ENCODE measurements around the gene INAVA. TPM values are rescaled to one million over a fixed set of nuclear protein-coding genes. Genes with fewer than 3 reads are reported as not detected.
A peak's percentile ranks its signal among the peaks of the same experiment; 100 is the strongest.

The INAVA gene
- total RNA-seq, 2 donors from 2014 or later = 59.5 to 61.5 TPM

GRCh38 chr1:200869376-200869752, 25.3 kb upstream of the INAVA start:
- H3K36me3 Mint-ChIP-seq (ENCODE audit: low read depth) = no peaks in the 10 kb centered on the region
- H3K9me3 Mint-ChIP-seq = no peaks in the 10 kb centered on the region
- no peaks in the 10 kb centered on the region for H3K4me1 ChIP-seq (ENCODE audit: control insufficient read depth, insufficient read depth, low read length)
- DNase-seq = peak; percentile 44
- H3K27ac Mint-ChIP-seq = no peak overlapping the region
- no peak overlapping the region for H3K4me3 ChIP-seq (ENCODE audit: low read length)
- H3K27me3 Mint-ChIP-seq (ENCODE audit: insufficient read depth) = peaks cover 17% of the 10 kb centered on the region
- 93 to 94% methylated on average over 4 to 5 of the region's 5 CpGs for WGBS, 2 experiments (ENCODE audit: insufficient coverage in 1 of 2, insufficient read length in 1 of 2)
- H3K9ac ChIP-seq (ENCODE audit: extremely low read depth, low read length, poor library complexity, severe bottlenecking) = no peak overlapping the region
- TF ChIP-seq CTCF (conservative IDR thresholded peaks at IDR 0.05) = no peak
- peaks cover 7% of the 10 kb centered on the region for H3K4me1 Mint-ChIP-seq
- peaks cover 7% of the 10 kb centered on the region for H3K36me3 ChIP-seq (ENCODE audit: control insufficient read depth, insufficient read depth, low read length)
- no peaks in the 10 kb centered on the region for H3K9me3 ChIP-seq (ENCODE audit: control insufficient read depth, low read length)
- no peak overlapping the region for H3K27ac ChIP-seq (ENCODE audit: low read depth, low read length)
- H3K4me3 Mint-ChIP-seq = no peak overlapping the region
- H3K27me3 ChIP-seq (ENCODE audit: control insufficient read depth, insufficient read depth, low read length, poor library complexity, severe bottlenecking) = no peaks in the 10 kb centered on the region

GRCh38 chr1:200869753-200870391, 24.8 kb upstream of the INAVA start:
- Mint-ChIP-seq H3K36me3 (ENCODE audit: low read depth) (no peaks in the 10 kb centered on the region), H3K9me3 (no peaks in the 10 kb centered on the region), H3K4me3 (no peak overlapping the region), H3K27ac (no peak overlapping the region), H3K4me1 (peaks cover 10% of the 10 kb centered on the region), H3K27me3 (ENCODE audit: insufficient read depth) (peaks cover 19% of the 10 kb centered on the region)
- Histone ChIP-seq H3K9ac (ENCODE audit: extremely low read depth, low read length, poor library complexity, severe bottlenecking) (no peak overlapping the region), H3K4me1 (ENCODE audit: control insufficient read depth, insufficient read depth, low read length) (no peaks in the 10 kb centered on the region), H3K4me3 (ENCODE audit: low read length) (no peak overlapping the region), H3K9me3 (ENCODE audit: control insufficient read depth, low read length) (no peaks in the 10 kb centered on the region), H3K36me3 (ENCODE audit: control insufficient read depth, insufficient read depth, low read length) (peaks cover 4% of the 10 kb centered on the region), H3K27ac (ENCODE audit: low read depth, low read length) (no peak overlapping the region), H3K27me3 (ENCODE audit: control insufficient read depth, insufficient read depth, low read length, poor library complexity, severe bottlenecking) (no peaks in the 10 kb centered on the region)
- no peak for DNase-seq
- 94 to 100% methylated on average over 3 to 9 of the region's 9 CpGs for WGBS, 2 experiments (ENCODE audit: insufficient coverage in 1 of 2, insufficient read length in 1 of 2)
- no peak for TF ChIP-seq CTCF (conservative IDR thresholded peaks at IDR 0.05)

GRCh38 chr1:200872446-200873115, 22.1 kb upstream of the INAVA start, which contains the start of gene GPR25:
Gene GPR25, plus strand, starts transcription at chr1:200872981. Its CDS starts 57 bp downstream, at chr1:200873038.
- TF ChIP-seq CTCF (conservative IDR thresholded peaks at IDR 0.05) = no peak
- H3K4me3 ChIP-seq (ENCODE audit: low read length) = no peak within 1 kb of the TSS
- no peak for DNase-seq
- H3K27ac ChIP-seq (ENCODE audit: low read depth, low read length) = no peak within 1 kb of the TSS
- peaks cover 14% of the 10 kb centered on the region for H3K4me1 Mint-ChIP-seq
- no peaks in the 10 kb centered on the region for H3K9me3 Mint-ChIP-seq
- H3K9ac ChIP-seq (ENCODE audit: extremely low read depth, low read length, poor library complexity, severe bottlenecking) = no peak within 1 kb of the TSS
- no peaks in the 10 kb centered on the region for H3K27me3 ChIP-seq (ENCODE audit: control insufficient read depth, insufficient read depth, low read length, poor library complexity, severe bottlenecking)
- no peaks in the 10 kb centered on the region for H3K36me3 ChIP-seq (ENCODE audit: control insufficient read depth, insufficient read depth, low read length)
- H3K27me3 Mint-ChIP-seq (ENCODE audit: insufficient read depth) = peaks cover 19% of the 10 kb centered on the region
- no peaks in the 10 kb centered on the region for H3K36me3 Mint-ChIP-seq (ENCODE audit: low read depth)
- H3K4me1 ChIP-seq (ENCODE audit: control insufficient read depth, insufficient read depth, low read length) = no peaks in the 10 kb centered on the region
- WGBS, 2 experiments (ENCODE audit: insufficient coverage in 1 of 2, insufficient read length in 1 of 2) = 95 to 97% methylated on average over 15 to 23 of the region's 23 CpGs
- H3K9me3 ChIP-seq (ENCODE audit: control insufficient read depth, low read length) = no peaks in the 10 kb centered on the region
- H3K4me3 Mint-ChIP-seq = no peak within 1 kb of the TSS
- no peak within 1 kb of the TSS for H3K27ac Mint-ChIP-seq

All from endodermal cell (in vitro differentiated cells).